GM12864 (cell line): ENCODE results near the gene LDAH.

Experiments
- DNase-seq: peaks from one replicate; pipeline ENCODE4 v3.0.0-alpha.2; 2011; ENCODE audit warnings: low read depth
- H3K4me3 ChIP-seq: 2 replicates; pipeline ENCODE4 v1.5.1; 2011; ENCODE audit warnings: mild to moderate bottlenecking, low read depth, low read length, control low read depth
- CTCF ChIP-seq: IDR thresholded peaks from 2 replicates; pipeline ENCODE4 v1.5.1; 2011; ENCODE audit warnings: low read depth, mild to moderate bottlenecking, moderate library complexity, low read length, control low read depth, inconsistent platforms; ENCODE audit errors: missing control alignments

The LDAH gene

GRCh38 chr2:20667531-20668401 is 155.1 kb downstream of the LDAH start:
- peak overlapping the region; percentile 33 for H3K4me3 ChIP-seq
- no peak for DNase-seq
- TF ChIP-seq CTCF: no peak

DNA sequence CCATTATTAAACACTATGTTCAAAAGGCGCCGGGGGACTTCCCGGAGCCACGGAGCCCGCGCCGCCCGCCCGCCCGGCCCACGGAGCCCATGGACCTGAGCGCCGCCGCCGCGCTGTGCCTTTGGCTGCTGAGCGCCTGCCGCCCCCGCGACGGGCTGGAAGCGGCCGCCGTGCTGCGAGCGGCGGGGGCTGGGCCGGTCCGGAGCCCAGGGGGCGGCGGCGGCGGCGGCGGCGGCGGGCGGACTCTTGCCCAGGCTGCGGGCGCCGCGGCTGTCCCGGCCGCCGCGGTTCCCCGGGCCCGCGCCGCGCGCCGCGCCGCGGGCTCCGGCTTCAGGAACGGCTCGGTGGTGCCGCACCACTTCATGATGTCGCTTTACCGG is 155.8 kb downstream of the LDAH start:
- TF ChIP-seq CTCF: no peak
- no peak for DNase-seq
- peak overlapping the region; percentile 33; the same call in 1 of the 2 replicates for H3K4me3 ChIP-seq

- no peak for DNase-seq
- peak within 1 kb of the TSS; percentile 38 for H3K4me3 ChIP-seq
- peak; percentile 23 for TF ChIP-seq CTCF
These were observed 156.4 kb downstream of the LDAH start, which contains the start of gene GDF7 for GRCh38 chr2:20666304-20667150. TSS of gene GDF7 (plus strand) at chr2:20667144. CDS start at chr2:20667240, 96 bp downstream.

- no peak for DNase-seq
- TF ChIP-seq CTCF: no peak
- peak overlapping the region; percentile 38 for H3K4me3 ChIP-seq
These were observed 156.9 kb downstream of the LDAH start for GRCh38 chr2:20666005-20666303.

- H3K4me3 ChIP-seq: peak overlapping the region; percentile 38; the same call in 1 of the 2 replicates
- DNase-seq: no peak
- no peak for TF ChIP-seq CTCF
These were observed 157.5 kb downstream of the LDAH start for GRCh38 chr2:20665243-20666004.

- no peak for DNase-seq
- TF ChIP-seq CTCF: no peak
- H3K4me3 ChIP-seq: no peak overlapping the region
These were observed 158.3 kb downstream of the LDAH start for GRCh38 chr2:20664431-20665242.
